OCI-LY1 (cell line): ENCODE results near the gene RANBP17.

Experiments used
- EZH2 ChIP-seq: fragments of 200-600 bp; sonication (generic), shearing (Covaris generic); IDR thresholded peaks from 2 replicates; pipeline ENCODE4 v1.8.0; 2017; ENCODE audit warnings: borderline replicate concordance, mixed run types, mild to moderate bottlenecking, antibody characterized with exemption, low read length, moderate library complexity, mixed read lengths
- TF ChIP-seq, protein P1 (sequence below): fragments of 200-600 bp; sonication (generic), shearing (Covaris generic); IDR thresholded peaks from 2 replicates; pipeline ENCODE4 v1.5.1; 2017; ENCODE audit warnings: mild to moderate bottlenecking, antibody characterized with exemption, low read length, moderate library complexity, mixed read lengths

DNA sequence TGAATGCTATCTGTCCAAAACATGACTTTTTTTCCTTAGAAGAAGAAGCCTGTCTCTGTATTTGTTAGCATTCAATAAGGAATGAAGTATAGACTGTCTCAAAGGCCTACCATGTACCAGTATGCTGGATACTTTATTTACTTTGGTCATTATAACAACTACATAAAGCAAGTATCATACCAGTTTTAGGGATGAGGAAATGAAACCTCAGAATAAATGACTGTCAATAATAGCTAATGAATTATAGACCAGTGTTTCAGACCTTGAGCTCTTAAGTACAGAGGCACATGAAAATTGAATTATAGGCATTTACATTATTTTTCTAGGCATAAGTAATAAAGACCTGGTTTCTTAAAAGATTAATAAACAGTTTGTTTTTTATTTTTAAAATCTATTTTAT is 280.8 kb downstream of the RANBP17 start:
- TF ChIP-seq, protein P1, sequence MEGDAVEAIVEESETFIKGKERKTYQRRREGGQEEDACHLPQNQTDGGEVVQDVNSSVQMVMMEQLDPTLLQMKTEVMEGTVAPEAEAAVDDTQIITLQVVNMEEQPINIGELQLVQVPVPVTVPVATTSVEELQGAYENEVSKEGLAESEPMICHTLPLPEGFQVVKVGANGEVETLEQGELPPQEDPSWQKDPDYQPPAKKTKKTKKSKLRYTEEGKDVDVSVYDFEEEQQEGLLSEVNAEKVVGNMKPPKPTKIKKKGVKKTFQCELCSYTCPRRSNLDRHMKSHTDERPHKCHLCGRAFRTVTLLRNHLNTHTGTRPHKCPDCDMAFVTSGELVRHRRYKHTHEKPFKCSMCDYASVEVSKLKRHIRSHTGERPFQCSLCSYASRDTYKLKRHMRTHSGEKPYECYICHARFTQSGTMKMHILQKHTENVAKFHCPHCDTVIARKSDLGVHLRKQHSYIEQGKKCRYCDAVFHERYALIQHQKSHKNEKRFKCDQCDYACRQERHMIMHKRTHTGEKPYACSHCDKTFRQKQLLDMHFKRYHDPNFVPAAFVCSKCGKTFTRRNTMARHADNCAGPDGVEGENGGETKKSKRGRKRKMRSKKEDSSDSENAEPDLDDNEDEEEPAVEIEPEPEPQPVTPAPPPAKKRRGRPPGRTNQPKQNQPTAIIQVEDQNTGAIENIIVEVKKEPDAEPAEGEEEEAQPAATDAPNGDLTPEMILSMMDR, result no peak
- no peak for TF ChIP-seq EZH2
